Measurements from ENCODE around the gene ZNF785.
"Not testable (repeated sequence)": the region's sequence is repeated elsewhere in the genome, so short reads cannot be mapped to it uniquely, and the experiment has no call there.

ZNF785 gene

GRCh38 chr16:30585400-30586191, at the start of gene ZNF785:
Gene ZNF785, minus strand, starts transcription at chr16:30585697. Its CDS starts 86 bp downstream, at chr16:30585611.
- DNase-seq (ENCODE audit: low read depth) = peak; percentile 84

GRCh38 chr16:30633526-30633925, 48.0 kb upstream of the ZNF785 start:
- no peak for DNase-seq (ENCODE audit: low read depth)

GRCh38 chr16:30632454-30632853, 47.0 kb upstream of the ZNF785 start:
- DNase-seq (ENCODE audit: low read depth) = not testable (repeated sequence)

DNA sequence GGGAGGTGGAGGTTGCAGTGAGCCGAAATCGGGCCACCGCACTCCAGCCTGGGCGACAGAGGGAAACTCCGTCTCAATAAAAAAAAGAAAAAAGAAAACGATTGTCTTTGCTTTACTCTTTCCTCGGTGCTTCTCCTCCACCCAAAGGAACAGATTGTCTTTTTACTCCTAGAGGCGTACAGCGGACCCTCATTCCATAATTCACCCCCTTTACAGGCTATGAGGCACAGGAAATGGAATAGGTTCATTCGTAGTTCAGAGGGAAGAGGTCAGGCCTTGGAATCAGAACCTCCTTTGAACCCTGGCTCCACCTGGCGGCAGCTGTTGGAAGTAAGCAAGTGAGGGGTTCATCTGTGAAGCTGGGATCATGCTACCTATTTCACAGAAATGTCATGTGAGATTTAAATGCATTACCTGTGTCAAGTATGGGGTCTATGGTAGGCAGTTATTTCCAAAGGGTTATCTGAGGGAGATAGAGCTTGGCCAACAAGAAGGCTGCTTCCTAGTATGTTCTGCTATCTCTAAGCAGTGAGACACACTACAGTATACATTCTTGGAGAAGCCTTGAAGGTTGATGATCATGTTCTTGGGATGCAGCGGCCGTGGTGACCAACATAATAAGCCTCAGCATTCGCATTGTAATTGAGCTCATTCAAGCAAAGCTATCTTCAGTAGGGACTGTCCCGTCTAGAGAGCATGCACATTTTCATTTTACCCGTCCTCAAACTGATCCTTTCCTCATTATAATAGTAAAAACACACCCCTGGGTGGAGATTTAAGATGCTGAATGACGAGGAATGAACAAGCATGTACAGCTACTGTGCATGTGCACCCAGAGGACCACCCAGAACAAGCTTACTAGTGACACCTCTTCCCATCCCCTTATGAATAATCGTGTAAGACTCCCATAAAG, 43.4 kb upstream of the ZNF785 start:
- peak; percentile 82 for DNase-seq (ENCODE audit: low read depth)

DNA sequence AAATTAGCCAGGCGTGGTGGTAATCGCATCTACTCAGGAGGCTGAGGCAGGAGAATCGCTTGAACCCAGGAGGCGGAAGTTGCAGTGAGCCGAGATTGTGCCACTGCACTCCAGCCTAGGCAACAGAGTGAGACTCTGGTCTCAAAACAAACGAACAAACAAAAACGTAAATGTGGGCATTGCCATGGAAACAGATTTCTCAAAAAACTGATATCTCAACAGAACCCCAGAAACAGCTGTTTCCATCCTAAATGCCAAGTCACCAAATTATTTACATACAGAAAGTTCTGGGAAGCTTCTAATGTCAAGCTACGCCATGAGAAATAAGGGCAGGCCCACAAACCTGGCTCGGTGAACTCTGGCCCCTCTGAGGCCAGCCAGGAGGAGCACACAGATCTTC, 40.7 kb upstream of the ZNF785 start:
- DNase-seq (ENCODE audit: low read depth) = no peak

- DNase-seq (ENCODE audit: low read depth) = no peak
Observed at GRCh38 chr16:30623536-30624283, 38.2 kb upstream of the ZNF785 start.

DNA sequence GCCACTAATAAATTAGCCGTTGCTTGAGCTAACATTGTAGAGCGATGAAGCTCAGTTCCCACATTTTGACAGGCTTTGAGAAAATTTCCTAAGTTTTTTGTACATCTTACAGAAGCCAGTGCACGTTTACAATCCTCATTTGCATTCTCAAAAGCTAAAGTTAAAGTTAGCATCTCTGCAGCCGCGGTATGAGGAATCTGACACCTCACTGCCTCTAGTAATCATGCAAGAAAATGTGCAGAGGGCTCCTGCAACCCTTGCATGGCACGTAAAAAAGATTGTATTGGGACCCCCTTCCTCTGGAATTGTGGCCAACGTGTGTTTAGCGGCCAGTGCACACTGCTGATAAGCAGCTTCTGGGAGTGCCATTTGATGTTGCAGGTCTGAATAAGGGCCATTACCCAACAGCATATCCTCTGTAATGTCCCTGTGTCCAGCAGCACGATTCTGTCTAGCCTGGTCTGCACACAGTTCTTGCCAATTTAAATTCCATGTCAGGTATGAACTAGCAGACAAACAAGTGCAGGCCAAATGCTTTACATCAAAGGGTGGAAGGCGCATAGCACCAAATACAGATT, 37.0 kb upstream of the ZNF785 start:
- no peak for DNase-seq (ENCODE audit: low read depth)

DNA sequence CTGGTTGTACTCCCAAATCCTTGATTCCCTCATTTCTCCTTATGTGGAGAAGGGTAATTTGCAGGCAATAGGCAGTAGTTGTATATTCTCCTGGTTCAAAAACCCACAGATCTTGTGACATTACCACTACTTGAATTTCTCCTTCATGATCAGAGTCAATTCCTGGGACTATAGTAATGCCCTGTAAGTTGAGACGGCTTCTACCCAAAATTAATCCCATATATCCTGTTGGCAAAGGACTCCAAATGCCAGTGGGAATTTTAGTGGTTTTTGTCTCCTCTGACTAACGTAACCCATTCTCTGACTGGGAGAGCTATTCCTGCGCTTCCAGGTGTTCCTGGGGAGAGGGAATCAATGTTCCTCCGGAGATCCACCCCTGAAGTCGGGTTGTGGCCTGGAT, 36.3 kb upstream of the ZNF785 start:
- DNase-seq (ENCODE audit: low read depth) = no peak

GRCh38 chr16:30620169-30620568, 34.7 kb upstream of the ZNF785 start:
- DNase-seq (ENCODE audit: low read depth) = no peak

- no peak for DNase-seq (ENCODE audit: low read depth)
Observed at GRCh38 chr16:30619638-30620037, 34.1 kb upstream of the ZNF785 start.

GRCh38 chr16:30619202-30619601, 33.7 kb upstream of the ZNF785 start:
- no peak for DNase-seq (ENCODE audit: low read depth)

DNA sequence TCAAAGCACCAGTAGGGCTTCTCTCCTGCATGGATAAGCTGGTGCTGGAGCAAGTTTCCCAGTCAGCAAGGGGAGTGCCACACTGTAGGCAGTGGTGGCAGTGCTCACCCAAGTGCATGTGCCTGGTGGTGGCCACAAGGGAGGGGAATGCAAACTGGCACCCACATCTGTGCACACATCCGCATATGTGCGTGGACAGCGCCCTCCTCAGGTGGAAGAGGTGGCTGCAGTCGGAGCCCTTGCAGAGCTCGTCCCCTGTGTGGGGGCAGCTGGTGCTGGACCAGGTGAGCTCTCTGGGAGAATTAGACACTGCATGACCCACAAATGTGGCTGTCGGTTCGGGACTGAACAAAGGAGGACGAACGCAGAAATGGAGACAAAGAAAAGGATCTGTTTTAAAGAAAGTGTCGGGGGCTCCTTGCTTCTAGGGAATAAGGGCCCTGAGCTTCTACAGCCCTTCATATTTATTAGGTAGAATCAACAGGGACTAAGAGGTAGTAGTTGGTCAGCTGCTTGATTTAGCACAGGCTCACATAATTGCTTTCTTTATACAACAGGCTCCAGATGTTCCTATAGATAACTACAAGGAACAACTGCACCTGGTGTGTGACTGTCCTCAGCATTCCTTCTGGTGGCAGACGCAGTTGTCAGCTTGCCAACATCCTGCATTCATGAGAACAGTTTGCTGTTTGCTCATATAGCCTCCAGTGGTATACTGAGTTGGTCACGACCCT, 30.0 kb upstream of the ZNF785 start:
- DNase-seq (ENCODE audit: low read depth) = peak; percentile 39

- DNase-seq (ENCODE audit: low read depth) = peak; percentile 88
Observed at GRCh38 chr16:30609926-30610839, 24.7 kb upstream of the ZNF785 start, which contains the start of gene ZNF689. Gene ZNF689, minus strand, starts transcription at chr16:30610389. Its CDS starts 348 bp downstream, at chr16:30610041.

GRCh38 chr16:30609002-30609925, 23.8 kb upstream of the ZNF785 start:
- DNase-seq (ENCODE audit: low read depth) = peak; percentile 9

DNA sequence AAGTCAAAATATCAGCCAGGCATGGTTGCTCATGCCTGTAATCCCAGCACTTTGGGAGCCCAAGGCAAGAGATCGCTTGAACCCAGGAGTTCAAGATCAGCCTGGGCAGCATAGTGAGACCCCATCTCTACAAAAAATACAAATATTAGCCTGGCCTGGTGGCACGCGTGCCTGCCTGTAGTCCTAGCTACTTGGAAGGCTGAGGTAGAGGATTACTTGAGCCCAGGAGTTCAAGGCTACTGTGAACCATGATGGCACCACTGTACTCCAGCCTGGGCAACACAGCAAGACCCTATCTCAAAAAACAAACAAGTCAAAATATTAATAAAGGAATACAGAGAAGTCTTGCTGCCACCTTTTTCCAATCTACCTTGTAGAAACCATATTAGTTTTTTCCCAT, 20.5 kb upstream of the ZNF785 start:
- no peak for DNase-seq (ENCODE audit: low read depth)

GRCh38 chr16:30605158-30605557, 19.7 kb upstream of the ZNF785 start:
- DNase-seq (ENCODE audit: low read depth) = no peak

GRCh38 chr16:30604316-30604947, 18.9 kb upstream of the ZNF785 start:
- DNase-seq (ENCODE audit: low read depth) = no peak

DNA sequence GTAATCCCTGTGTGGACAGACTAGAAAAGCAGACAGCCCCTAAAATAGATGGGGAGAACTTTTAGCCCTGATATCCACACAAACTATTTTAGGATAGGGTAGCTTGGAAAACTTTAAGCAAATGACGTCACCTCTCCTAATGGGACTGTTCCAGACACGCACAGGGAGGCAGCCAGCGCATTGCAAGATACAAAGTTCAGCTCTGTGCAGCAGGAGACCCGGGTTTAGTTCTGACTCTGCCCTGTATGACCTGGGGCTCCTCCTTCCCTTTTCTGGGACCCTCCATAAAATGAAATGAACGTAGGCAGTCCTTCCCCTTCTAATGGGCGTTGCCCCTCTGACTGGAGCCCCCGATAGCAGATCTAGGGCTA, 18.4 kb upstream of the ZNF785 start:
- no peak for DNase-seq (ENCODE audit: low read depth)
